HG03460 (cell line): ENCODE data around the gene SLC1A7.

Experiments used
- ATAC-seq: cut with Tn5 transposase; IDR thresholded peaks from one replicate; pipeline ENCODE4 v1.9.1; 2021; ENCODE audit not compliant: unreplicated experiment

Gene SLC1A7

GRCh38 chr1:53116933-53117600 lies 25.4 kb downstream of the SLC1A7 start:
- no peak for ATAC-seq

DNA sequence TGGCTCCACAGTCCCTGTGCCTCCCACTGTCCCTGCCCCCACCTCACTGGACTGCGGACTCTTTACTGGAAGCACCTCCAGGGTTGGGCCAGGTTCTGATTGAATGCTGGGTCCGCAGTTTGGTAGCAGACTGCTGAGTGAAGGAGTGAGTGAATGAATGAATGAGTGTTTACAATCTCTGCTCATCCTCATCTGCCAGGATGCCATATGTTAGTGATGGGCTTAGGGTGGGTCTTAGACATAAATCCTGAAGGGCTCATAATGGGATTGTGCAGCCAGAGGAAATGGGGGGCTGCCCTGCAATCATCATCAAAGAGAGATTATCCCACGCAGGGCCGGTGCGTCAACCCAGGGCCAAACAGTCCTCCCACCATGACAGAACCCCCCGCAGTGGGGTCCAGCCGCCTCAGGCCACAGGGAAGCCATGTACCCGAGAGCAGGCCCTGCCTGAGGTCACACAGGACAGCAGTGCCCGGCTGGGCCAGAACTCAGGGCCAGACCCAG lies 26.1 kb downstream of the SLC1A7 start:
- no peak for ATAC-seq

DNA sequence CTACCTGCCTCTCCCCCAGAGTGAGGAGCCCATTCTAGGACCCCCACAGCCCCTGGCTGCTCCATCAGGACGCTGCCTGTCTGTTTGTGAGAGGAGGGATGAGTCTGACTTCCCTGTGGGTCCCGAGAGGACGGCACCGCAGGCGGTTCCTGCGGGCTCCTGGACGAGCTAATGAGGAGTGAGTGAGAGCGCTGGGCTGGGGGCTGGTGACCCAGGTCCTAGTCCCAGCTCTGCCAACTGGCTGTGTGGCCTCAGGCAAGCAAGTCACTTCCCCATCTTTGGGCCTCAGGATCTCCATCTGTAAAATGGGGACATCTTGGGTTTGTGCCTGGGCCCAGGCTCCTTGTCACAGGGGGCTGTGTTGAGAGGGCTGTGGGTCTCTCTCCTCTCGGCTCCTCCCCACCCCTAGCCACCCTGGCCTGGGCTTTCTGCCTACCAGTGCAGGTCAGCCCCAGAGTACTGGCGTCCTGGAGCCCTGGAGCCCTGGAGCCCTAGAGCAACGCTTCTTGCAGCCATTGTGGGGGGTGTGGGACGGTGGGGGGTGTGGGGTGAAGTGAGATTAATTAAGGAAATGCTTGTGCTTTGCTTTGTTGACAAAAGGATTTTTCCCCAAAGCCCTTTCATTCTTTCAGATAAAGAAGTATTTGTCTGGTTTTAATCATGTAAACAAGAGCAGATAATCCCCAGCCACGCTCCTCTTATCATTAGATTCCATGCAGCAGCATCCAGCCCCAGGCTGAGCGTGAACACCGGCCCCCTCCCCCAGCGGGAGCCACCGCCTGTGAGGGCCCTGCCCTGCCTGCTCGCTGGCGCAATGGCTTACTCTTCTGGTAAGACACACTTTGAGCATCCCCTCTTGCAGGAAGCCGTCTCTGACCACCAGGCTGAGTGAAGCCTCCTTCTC lies 26.8 kb downstream of the SLC1A7 start:
- no peak for ATAC-seq

- no peak for ATAC-seq
Observed at GRCh38 chr1:53114581-53115400, 27.6 kb downstream of the SLC1A7 start.

DNA sequence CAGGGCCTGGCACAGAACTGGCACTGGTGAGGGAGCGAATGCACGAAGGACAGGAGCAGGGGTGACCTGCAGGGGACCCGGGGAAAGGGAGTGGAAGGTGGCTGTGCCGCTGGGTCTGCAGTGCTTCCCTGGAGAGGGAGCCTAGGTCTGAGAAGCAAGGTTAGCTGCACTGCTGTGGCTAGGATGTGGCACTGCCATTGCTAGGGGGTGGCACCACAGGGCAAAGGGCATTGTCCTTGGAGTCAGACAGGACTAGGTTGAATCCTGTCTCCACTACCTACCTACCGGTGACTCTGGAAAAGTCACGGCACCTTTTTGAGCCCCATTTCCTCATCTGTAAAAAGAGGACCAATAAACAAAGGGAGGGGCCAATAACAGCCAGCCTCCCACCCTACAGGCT lies 28.3 kb downstream of the SLC1A7 start:
- no peak for ATAC-seq

GRCh38 chr1:53112861-53113260 lies 29.6 kb downstream of the SLC1A7 start:
- ATAC-seq = no peak

GRCh38 chr1:53112271-53112774 lies 30.1 kb downstream of the SLC1A7 start:
- no peak for ATAC-seq

DNA sequence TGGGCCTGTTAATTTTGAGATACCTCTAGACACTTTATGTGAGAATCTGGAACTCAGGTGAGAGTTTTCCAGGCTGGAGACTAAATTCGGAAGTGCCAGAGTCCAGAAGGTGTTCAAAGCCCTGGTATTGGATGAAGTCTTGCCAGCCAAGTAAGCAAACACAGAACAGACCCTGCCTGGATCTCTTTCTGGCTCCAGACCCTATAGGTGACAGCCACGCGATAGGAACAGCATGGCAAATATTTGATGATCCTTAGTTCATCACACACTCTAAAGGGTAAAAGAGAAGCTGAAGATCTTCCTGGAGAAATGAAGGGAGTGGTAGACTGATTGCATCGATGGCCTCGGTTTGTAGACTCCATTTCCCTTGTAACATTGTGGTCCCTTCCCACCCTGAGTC lies 30.7 kb downstream of the SLC1A7 start:
- no peak for ATAC-seq

DNA sequence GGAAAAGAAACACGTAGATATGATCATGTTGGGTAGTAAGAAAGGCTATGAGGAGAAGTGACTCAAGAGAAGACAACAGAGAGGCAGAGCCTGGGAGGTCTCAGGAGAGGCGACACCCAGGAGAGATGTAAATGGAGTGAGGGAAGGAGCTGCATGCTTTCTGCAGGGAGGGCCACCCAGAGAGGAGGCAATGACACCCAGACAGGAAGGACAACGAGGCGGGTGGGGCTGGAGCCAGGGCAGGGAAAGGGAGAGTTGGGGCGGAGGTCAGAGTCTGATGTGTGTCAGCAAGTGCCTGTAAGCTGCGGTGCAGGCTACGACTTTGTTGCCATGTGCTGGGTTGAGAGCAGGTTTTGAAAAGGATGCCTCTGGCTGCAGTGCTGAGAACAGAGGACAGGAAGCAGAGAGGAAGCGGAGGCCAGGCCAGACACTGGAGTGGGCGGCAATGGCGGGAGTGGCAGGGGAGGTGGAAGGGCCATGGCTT lies 31.3 kb downstream of the SLC1A7 start:
- no peak for ATAC-seq

- no peak for ATAC-seq
Observed at GRCh38 chr1:53110370-53111072, 31.9 kb downstream of the SLC1A7 start.

- ATAC-seq = no peak
Observed at GRCh38 chr1:53108646-53109580, 33.5 kb downstream of the SLC1A7 start.

DNA sequence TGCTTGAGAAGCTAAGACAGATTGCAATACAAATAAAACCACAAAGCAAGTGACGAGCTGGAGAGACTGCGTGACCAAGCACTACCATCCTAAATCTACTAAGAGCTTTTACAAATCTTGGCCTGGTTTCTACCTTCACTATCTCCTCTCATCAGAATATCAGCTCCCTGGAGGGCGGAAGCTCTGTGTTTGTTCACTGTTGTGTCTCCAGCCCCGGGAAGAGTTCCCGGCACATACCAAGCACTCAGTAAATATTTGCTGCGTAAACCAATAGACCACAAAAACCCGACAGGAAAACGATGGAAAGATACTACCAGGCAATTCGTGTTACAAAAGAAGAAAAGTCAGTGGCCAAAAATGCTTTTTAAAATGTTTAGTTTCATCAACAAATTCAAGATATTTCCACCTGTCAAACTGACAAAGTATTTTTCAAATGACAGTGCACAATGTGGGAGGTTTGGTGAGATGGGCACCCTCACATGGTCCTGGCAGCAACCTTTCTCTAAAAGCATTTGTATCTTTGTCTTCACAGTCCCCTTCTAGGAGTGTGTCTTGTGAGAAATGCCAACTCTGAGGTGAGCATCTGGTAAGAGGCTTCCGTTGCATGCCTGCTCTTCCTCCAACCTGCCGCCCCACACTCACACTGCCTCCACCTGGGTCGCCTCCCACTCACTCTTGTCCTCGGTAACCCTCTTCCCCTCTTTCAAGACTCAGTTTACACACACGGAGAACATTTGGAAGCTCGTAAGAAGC lies 34.7 kb downstream of the SLC1A7 start:
- ATAC-seq = no peak

GRCh38 chr1:53107090-53107489 lies 35.3 kb downstream of the SLC1A7 start:
- no peak for ATAC-seq

DNA sequence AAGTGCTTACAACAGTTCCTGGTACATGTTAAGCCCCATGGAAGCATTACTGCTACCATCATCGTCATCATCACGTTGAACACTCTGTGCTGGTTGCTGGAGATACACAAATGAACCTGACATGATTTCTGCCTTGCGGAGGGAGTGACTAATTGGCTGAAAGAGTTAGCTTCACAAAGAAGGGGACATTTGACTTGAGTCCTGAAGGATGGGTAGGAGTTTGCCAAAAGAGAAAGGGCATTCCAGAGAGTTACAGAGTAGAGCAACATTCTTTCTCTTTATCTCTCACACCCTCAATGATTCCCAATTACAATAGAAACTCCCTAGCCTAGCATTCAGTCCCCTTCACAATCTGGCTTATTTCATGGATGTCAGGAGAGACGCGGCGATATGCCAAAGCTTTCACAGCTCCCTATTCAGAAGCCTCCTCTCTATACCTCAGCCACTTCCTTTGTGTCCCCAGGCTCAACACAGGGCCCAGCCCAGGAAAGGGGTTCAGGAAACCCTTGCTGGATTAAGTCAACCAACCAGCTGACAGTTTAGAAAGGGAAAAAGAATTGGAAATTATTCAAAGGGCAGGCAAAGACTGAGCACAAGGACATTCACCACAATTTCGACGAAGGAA lies 38.0 kb downstream of the SLC1A7 start:
- ATAC-seq = no peak

DNA sequence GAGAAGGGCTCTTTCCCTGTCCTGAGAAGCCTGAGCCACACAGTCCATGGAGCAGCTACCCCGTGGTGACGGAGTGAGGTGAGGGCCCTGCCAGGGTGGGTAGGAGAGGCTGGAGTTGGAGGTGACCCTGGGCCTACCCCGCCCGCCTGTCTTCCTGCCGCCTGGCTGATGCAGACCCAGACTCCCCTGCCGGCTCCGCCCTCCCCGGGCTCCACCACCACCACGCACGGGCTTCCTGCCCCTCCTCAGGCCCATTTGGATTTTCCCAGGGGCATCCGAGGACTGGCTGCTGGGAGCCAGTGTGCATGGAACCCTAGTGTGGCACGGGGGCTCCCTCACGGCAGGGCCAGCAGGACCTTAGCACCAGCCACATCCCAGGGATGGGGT lies 47.9 kb downstream of the SLC1A7 start:
- ATAC-seq = no peak

DNA sequence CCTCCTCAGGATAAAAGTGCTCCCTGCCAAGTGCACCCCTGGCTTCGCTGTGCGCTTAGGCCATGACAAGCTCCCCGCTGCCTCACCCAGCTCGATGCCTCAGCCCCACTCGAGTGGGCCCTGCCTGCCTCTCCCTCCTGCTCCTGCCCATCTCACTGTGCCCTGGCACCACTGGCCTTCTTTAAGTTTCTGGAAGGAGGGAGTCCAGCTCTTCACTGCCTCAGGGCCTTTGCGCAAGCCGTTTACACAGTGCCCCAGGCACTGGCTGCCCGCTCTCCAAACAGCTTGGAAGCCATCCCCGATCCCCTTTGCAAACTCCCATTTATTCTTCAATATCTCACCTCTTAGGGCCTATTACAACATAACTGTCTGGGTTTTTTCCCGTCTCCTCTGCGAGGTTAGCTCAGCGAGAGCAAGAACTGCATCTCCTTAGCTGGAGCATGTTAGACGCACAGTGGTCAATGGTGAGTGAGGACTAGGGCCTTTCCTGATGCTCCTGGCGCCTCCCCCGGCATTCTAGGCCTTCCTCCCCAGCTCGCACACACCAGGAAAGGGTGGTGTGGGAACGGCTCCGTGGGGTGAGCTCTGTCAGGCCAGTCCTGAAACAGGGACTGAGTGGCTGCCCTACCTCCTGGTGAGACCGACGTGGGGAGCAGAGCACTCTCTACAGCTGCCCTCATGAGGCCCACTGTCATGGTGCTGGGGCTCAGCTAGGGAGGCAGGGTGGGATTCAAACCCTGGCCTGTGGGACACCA lies 48.5 kb downstream of the SLC1A7 start:
- no peak for ATAC-seq

DNA sequence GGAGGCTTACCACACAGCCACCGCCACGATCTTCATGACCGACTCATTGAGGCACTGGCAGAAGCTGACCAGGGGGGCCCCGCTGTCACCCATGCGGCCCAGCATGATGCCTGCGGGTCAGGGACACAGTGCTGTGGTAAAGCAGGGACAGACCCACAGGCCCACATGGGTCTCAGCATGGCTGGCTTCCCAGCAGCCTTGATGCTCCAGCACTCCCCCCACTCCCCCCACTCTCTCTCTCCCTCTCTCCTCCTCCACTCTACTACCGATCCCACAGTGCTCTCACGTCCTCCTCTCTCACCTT lies 49.0 kb downstream of the SLC1A7 start:
- no peak for ATAC-seq
